NCI-H2196 treated with DMSO at 0.1 percent for 48 hours (cell line): ENCODE data around the gene GUCA2B.

ENCODE experiments used
- DNase-seq: peaks from one replicate; lab custom pipeline; 2025; ENCODE audit not compliant: unreplicated experiment; lab: John Stamatoyannopoulos, UW

GUCA2B gene

DNA sequence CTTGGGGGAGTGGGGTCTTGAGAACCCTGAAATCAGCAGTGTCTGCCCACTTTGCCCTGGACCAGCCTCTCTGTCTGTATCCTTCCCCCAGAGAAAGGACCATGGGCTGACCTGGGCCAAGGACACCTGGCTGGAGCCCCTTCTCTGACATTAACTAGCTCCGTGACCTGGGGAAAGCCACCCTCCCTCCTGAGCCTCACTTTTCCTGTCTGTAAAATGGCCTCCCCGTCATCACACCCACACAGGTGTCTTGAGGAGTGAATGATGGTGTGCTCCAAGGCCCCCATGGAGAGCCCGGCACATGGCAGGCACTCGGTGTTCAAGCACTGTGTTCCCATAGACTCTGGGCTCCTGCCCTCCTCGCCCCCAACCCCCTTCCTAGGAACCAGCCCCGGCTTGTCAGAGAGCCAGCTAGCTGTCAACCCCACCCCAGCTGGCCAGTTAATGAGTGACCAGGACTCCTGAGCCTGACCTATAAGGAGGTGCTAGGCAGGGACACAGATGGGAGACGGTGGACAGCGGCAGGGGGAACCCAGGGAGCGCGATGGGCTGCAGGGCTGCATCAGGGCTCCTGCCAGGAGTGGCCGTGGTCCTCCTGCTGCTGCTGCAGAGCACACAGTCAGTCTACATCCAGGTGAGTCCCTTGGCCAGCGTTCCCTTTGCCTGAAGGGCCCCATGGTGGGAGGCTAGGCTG lies at the start of gene GUCA2B:
Gene GUCA2B (plus strand): TSS at position 504 of the 694 bp plus-strand sequence. CDS start 41 bp downstream, at position 545.
- DNase-seq = no peak

DNA sequence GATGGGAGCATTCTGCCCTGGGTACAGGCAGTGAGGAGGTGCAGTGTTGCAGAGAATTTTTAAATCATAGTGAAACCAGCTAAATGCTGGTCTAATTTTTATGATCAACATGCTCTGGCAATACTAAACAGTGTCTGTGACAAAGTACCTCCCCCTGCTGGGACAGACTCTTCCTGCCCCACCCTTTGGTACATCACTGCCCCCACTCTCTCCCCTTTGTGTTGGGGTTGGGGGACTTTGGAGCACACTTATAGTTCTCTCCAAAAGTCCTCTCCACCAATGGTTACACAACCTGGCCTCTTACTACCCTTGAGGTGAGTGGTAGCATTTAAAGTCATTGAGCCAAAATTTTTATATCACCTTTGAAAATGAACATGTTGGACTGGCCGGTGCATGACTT lies 48.2 kb upstream of the GUCA2B start:
- DNase-seq = no peak

DNA sequence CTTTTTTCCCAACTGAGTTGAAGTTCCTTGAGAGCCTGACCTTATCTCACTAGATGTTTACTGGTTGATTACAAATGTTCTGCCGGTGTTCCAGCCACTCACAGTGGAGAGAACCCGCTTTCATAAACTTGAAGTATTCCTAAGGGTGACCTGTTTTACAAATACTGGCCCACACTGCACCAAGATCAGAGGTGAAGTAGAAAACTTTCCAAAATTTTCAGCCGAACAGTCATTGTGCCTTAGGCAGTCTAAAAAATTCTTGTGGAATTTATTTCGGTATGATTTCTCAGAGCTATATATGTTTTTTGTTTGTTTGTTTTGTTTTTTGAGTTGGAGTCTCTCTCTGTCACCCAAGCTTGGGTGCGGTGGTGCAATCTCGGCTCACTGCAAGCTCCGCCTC lies 44.9 kb upstream of the GUCA2B start:
- DNase-seq = no peak

DNA sequence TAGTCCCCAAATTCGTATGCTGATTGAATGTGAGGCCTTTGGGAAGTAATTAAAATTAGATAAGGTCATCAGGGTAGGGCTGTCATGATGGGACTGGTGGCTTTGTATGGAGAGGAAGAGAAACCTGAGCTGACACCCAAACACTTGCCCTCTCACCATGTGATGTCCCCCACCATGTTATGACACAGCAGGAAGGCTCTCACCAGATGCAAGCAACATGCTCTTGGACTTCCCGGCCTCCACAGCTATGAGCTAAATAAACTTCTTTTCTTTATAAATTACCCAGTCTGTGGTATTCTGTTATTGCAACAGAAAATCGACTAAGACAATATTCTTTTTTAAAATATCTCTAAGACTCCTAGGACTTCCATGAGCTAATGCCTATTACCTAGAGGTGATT lies 43.6 kb upstream of the GUCA2B start:
- no peak for DNase-seq

DNA sequence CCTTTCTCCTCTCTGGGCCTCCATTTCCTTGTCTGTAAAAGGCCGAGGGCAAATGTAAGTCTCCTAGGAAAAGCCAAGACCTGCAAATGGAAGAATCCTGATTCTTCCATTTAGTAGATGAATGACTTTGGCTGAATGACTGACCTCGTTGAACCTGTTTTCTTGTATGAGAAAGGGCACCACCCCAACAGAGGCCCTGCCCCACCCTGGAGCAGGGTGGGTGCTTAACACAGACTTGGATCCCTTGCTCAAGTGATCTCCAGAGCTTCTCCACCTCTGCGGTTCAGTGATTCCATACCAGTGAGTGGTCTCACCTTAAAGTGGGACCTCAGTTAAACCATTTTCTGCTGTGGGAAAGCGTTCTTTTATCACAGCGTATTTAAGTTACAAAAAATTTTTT lies 39.0 kb upstream of the GUCA2B start:
- no peak for DNase-seq

DNA sequence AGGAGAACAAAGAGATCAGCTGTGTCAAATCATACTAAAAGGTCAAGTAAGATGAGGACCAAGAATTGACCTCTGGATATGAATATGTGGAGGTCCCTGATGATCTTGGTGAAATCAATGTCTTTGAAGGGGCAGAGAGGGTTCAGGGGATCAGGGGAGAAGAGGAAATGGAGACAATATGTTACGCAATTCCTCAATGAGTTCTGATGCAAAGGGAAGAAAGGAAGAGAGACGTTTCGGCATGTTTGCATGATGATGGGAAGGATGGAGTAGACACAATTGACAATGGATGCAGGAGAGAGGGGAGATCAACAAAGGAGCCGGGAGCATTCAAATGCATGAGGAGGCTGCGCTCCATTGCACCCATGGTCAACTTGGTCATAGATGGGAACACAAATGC lies 36.0 kb upstream of the GUCA2B start:
- no peak for DNase-seq

DNA sequence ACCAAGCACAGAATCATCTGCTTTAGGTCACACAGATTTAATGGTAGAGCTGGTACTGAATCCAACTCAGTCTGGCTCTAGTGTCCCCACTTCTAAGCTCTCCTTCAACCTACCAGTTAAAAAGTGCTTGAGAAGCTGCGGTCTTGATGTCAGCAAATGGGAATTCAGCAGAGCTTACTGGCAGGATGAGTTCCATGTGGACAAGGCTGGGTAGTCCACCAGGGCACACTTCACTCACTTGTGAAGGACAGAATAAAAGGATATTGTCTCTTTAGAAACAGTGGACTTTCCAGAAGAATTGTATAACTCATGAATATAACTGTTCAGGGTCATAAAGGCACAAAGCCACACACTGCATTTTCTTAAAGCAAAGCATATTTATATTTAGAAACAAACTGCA lies 35.1 kb upstream of the GUCA2B start:
- DNase-seq = no peak

DNA sequence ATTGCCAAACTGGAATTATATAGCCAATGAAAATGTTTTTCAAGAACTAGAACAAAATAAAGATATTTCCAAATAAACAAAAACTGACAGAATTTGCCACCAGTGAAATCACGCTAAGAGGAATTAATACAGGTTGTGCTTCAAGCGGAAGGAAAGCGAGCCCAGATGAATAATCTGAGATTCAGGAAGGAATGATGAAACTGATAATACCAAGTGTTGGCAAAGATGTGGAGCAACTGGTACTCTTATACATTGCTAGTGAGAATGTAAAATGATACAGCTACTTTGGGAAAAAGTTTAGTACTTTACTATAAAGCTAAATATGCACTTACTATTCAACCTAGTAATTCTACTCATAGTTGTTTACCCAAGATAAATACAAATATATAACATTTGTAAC lies 30.8 kb upstream of the GUCA2B start:
- no peak for DNase-seq

DNA sequence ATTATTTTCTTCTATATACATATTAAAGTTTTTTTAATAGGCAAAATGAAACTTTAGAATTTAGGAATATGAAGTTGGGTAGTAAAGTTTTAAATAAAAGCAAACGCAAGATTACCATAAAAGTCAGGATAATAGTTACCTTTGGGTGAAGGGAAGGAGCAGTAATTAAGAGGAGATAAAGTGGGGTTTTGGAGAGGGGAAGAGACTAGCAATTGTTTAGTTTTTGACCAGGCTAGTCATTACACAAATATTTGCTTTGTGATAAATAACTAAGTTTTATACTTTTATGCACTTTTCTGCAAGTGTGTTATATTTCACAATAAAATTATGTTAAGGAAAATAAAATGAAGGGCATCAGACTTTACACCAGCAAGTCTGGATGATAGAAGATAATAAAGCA lies 27.7 kb upstream of the GUCA2B start:
- DNase-seq = no peak

DNA sequence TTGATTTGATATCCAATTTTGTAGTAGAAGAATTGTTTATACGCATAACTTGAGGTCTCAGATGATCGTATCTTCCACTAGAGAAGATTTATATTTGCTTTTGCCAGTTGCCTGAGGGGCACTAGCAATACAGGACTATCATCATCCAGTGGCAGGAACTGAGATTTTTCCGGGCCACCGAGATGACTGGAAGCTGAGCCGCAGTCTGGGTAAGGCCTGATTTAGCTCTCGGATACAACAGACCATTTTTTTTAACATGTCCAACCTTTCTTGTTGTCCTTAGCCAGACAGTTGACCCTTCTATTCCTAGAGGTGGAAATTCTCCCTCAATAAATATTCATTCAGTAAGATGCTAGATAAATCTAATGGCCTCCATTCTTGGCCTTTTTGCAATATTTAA lies 25.4 kb upstream of the GUCA2B start:
- no peak for DNase-seq

DNA sequence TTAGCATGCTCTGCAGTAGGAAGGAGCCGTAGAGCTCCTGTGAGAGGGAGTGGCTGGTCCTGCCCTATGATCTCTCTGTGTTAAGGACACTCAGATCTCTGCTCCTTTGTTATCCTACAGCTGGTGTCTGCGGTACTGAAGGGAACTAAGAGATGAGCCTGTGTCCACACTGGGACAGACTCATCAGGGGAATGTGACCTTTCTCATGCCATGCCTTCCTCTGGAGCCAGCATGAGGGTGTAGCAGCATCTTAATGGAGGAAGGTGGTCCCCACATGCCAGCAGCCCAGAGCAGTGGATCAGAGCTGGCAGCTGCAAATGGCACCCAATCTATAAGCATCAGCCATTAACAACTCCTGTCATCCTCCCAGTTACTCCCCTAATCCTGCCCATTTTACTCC lies 24.7 kb upstream of the GUCA2B start:
- DNase-seq = no peak

DNA sequence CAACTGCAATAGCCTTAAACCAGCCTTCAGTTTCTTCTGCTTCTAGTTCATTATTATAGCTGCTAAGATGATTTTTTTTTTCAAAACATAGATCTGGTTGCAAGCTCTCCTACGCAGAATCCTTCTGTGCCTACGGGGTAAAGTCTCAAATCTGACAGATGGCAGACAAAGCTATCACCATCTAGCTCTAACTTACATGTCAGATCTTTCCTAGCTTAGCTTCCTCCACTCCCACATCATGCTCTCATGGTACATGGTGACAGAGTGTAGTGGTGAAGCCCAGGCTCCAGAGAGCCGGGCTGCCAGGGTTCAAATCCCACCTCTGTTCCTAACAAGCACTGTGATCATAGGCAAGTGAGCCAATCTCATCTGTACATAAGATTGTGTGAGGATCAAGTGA lies 24.2 kb upstream of the GUCA2B start:
- DNase-seq = no peak

DNA sequence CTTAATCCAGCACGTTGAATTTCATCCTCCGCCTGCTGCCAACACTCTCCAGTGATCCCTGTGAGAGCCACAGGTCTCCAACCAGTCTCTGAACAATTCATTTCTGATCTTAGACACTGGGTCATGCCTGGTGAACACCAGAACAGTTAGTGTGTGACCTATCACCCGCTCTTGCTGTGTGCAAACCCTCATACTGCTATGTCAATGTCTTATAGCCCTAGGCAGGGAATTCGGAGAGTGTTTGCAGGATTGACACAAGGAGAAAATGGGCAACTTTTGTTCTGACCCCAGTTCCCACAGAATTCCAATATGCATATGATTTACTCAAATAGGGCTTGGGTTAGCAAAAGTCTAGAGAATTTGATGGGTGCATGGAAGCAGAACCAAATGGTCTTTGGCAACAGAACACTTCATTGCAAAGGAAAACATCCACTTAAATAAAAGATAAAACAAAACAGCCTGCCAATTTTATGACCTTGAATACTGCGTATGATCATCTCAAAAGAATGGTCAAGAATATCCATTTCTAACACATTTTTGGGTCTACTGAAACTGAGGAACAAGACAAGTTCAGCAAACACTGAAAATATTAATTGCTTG lies 23.0 kb upstream of the GUCA2B start:
- no peak for DNase-seq

DNA sequence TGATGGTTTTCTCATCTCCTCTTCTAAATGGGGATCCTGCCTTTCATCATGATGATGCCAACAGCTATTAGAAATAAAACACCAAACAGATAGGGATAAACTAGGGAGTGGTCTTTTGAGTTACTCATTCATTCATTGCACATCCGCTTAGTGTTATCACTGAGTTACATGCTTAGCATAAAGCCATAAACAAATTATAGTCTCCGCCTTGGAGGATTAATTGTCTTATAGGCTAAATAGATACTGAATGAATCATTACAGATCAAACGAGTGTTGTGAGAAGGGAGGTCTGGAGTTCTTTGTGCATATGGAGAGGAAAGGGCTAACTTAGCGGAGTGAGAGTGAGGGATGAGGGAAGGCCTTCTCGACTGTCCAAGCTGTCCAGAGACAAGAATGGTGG lies 19.8 kb upstream of the GUCA2B start:
- no peak for DNase-seq

DNA sequence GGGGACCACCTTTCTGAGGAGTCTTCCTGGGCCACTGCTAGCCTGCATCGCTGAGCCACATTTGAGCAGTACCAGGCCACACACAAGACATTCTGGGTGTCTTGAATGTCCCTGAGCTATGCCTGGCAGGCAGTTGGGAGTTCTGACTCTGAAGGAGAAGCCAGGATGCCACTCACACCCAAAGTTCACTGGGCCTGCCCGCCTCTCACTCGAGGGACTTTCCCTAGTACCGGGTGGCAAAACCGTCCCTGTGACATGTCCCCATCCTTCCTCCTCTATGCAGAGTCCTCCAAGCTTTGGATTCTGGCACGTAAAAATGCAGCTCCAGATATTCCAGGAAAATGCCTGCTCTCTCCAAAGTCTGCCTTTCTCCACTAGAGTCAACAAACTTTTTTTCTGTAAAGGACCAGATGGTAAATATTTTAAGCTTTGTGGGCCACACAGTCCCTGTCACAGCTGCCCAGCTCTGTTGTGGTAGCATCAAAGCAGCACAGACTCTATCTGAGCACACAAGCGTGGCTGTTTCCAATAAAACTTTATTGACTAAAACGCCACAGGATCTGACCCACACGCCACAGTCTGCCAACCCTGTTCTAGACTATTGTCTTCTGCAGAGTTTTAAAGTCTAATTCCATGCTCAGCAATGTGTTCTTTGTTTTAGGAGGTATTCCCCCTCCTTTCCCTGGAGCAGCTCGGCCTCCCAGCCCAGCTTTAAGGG lies 19.2 kb upstream of the GUCA2B start:
- no peak for DNase-seq

DNA sequence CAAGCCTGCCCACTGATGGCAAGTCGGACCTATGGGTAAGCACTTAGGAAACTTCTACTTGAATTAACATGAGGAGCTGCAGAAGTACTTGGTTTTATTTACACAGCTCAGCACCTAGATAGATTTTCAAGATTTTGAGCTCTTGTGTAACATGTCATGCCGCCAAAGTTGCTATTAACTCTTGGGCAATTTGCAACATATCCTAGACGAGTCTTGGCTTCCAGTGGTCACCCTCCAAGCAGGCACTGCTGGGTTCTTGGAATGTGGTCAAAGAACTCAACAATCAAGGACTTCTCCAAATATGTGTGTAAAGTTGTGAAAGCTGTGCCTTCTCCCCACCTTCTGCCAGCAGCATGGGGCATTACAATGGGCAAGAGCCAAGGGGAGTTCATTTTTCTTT lies 17.8 kb upstream of the GUCA2B start:
- DNase-seq = no peak

DNA sequence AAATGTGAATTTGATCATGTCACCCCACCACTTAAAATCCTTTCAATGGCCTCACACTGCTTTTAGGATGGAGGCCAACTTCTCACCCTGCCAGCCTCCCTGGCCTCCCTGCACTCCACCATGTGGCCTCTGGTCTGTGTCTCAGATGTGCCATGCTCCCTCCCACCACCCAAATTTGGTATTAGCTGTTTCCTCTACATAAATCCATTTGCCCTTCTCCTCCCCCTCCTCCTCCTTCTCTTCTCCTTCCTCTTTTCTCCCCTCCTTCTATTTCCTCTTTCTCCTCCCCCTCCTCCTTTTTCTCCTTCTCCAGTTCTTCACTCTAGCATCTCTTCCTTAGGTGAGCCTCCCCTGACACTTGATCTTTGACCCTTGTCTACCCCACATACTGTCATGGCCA lies 16.7 kb upstream of the GUCA2B start:
- no peak for DNase-seq

DNA sequence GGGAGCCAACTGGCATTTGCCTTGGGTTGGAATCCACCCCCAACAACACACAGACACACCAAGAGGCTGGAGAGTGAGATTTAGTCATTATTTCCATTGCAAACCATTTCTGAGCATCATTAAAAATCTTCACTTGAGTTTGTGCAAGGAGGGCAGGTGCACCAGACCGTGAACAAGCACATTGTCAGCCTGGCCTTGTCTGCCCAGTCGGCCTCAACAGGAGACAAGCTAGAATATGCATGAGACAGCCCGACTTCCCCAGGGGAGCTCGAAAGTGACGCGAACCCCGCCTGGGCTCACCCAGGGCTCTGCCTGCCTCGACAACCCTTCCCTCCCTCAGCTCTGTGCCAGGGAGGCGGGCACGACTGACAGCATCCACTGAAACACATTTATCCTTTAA lies 15.4 kb upstream of the GUCA2B start:
- no peak for DNase-seq

DNA sequence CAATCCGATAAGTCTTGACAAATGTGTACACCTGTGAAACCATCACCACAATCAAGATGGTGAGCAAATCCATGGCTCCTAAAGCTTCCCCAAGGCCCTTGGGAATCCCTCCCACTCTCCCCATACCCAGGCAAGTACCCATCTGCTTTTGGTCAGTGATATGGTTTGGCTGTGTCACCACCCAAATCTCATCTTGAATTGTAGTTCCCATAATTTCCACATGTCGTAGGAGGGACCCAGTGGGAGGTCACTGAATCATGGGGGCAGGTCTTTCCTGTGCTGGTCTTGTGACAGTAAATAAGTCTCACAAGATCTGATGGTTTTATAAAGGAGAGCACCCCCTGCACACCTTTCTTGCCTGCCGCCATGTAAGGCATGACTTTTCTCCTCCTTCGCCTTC lies 14.6 kb upstream of the GUCA2B start:
- no peak for DNase-seq

DNA sequence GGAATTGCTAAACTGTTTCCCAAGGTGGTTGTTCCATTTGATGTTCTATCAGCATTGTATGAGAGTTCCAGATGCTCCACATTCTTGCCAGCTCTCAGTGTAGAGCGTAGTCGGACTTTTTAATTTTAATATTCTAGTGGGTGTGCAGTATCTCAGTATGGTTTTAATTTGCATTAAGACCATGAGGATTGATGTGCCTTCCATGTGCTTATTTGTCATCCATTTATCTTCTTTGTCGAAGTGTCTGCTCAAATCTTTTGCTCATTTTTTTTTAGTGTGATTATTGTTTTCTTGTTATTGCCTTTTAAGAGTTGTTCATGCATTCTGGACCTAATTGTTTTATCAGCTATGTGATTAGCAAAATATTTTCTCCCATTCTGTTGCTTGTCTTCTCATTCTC lies 13.8 kb upstream of the GUCA2B start:
- DNase-seq = no peak

DNA sequence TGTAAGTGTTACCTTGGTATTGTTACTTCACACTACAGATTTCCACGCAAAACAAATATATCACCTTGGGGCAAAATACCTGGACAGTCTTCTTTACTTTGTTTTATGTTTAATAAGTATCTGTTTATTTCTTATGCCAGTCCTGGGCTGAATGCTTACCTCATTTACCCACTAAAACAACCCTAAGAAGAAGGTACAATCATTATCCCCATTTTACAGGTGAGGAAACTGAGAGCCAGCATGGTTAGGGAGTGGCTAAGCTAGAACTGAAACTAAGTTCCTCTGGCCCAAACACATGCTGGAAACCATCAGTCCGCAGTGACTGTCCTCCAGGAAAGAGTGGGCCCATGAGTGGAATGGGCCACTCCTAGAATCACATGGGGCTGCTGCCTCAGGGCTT lies 13.0 kb upstream of the GUCA2B start:
- DNase-seq = no peak

DNA sequence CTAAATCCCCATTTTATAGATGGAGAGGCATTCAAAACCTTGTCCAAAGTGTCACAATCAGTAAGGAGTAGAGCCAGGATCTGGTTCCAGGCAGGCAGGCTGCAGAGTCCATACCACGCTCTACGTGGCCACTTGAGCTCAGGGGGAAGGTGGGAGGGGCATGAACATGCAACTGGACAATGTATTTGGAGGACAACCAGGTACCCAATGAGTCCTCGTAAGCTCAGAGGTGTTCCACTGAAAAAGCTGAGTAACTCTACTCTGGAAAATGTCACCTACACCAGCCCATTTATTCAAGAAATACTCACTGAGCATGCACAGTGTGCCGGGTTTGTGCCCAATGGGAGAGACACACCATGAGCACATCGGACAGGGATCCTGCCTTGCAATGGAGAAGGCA lies 11.2 kb upstream of the GUCA2B start:
- DNase-seq = no peak
